Vagina (tissue), 2 donors: Measurements from ENCODE around the gene HTR4. TPM values are rescaled to one million over a fixed set of nuclear protein-coding genes. Genes with fewer than 3 reads are reported as not detected.

Experiments
- DNase-seq, 2 donors: peaks; one replicate each; pipeline ENCODE4 v3.0.0-alpha.2; 2017; ENCODE audit errors: extremely low spot score in 2 of 2
- H3K27ac ChIP-seq: fragments of 200-600 bp; sonication (generic); one replicate; pipeline ENCODE4 v1.5.1; 2019
- H3K27me3 ChIP-seq: fragments of 200-600 bp; sonication (generic); one replicate; pipeline ENCODE4 v1.5.1; 2019
- H3K36me3 ChIP-seq, 2 donors: fragments of 200-600 bp; sonication (generic); one replicate each; pipeline ENCODE4 v1.5.1; 2017 to 2019
- H3K4me1 ChIP-seq: fragments of 200-600 bp; sonication (generic); one replicate; pipeline ENCODE4 v1.5.1; 2019
- H3K4me3 ChIP-seq, 2 donors: fragments of 200-600 bp; sonication (generic); 1 replicate in 1 of 2; 2 replicates in 1 of 2; pipeline ENCODE4 v1.5.1; 2016 to 2019
- H3K9me3 ChIP-seq: fragments of 200-600 bp; sonication (generic); one replicate; pipeline ENCODE4 v1.5.1; 2019
- CTCF ChIP-seq, 3 experiments: fragments of 450-650 bp in 2 of 3; fragments of 200-600 bp in 1 of 3; sonication (generic) in 1 of 3; IDR thresholded peaks; one replicate each; pipeline ENCODE4 v1.5.1; 2017 to 2019; ENCODE audit warnings: antibody characterized with exemption in 3 of 3, mild to moderate bottlenecking in 2 of 3, moderate library complexity in 2 of 3
- POLR2A ChIP-seq, 2 donors: fragments of 450-650 bp; IDR thresholded peaks; one replicate each; pipeline ENCODE4 v1.6.1; 2017; ENCODE audit warnings: antibody characterized with exemption in 2 of 2, mild to moderate bottlenecking in 2 of 2, moderate library complexity in 2 of 2
- POLR2AphosphoS5 ChIP-seq, 2 donors: sonication (generic); formaldehyde crosslinking; IDR thresholded peaks; one replicate each; pipeline ENCODE4 v1.9.0; 2017; ENCODE audit warnings: antibody characterized with exemption in 2 of 2, mild to moderate bottlenecking in 2 of 2, low read depth in 1 of 2; ENCODE audit not compliant: insufficient read depth in 1 of 2
- intact Hi-C: fragments of 100-400 bp; cut with DNase I; formaldehyde crosslinking; loops from one replicate; pipeline ENCODE4 v1.15.1; 2023
- total RNA-seq: library from RNA; depleted of rRNA; stranded (reverse); fragments of >200 nt; gene quantifications from one replicate; pipeline ENCODE4 v1.2.3, GENCODE V29; 2016

The HTR4 gene
- total RNA-seq, 1 donor from 2014 or later = 2.9 TPM

- Histone ChIP-seq H3K4me3 (no peak overlapping the region), H3K4me1 (no peaks in the 10 kb centered on the region), H3K27me3 (no peaks in the 10 kb centered on the region), H3K36me3 (no peaks in the 10 kb centered on the region), H3K9me3 (no peaks in the 10 kb centered on the region), H3K27ac (no peak overlapping the region)
- intact Hi-C loops = no loop called here
- DNase-seq = no peak
- TF ChIP-seq CTCF (IDR thresholded peaks at IDR 0.05) = no peak
Measured at GRCh38 chr5:148507648-148508047, 146.7 kb downstream of the HTR4 start.

- no peak for DNase-seq
- Histone ChIP-seq H3K27ac (no peak overlapping the region), H3K9me3 (no peaks in the 10 kb centered on the region), H3K27me3 (no peaks in the 10 kb centered on the region), H3K36me3 (no peaks in the 10 kb centered on the region), H3K4me1 (no peaks in the 10 kb centered on the region), H3K4me3 (no peak overlapping the region)
- intact Hi-C loops = no loop called here
- TF ChIP-seq POLR2A (IDR thresholded peaks at IDR 0.05) = no peak
- no peak for TF ChIP-seq CTCF (IDR thresholded peaks at IDR 0.05)
- TF ChIP-seq POLR2AphosphoS5 (IDR thresholded peaks at IDR 0.05; ENCODE audit: insufficient read depth in 1 of 2, low read depth in 1 of 2) = no peak
Measured at GRCh38 chr5:148499452-148499851, 154.9 kb downstream of the HTR4 start.

- Histone ChIP-seq H3K4me3 (no peak overlapping the region), H3K27ac (no peak overlapping the region), H3K9me3 (no peaks in the 10 kb centered on the region), H3K27me3 (no peaks in the 10 kb centered on the region), H3K36me3 (no peaks in the 10 kb centered on the region), H3K4me1 (no peaks in the 10 kb centered on the region)
- TF ChIP-seq POLR2A (IDR thresholded peaks at IDR 0.05) (no peak), POLR2AphosphoS5 (IDR thresholded peaks at IDR 0.05; ENCODE audit: insufficient read depth in 1 of 2, low read depth in 1 of 2) (no peak), CTCF (IDR thresholded peaks at IDR 0.05) (no peak)
- DNase-seq = no peak
- intact Hi-C loops = no loop called here
Measured at GRCh38 chr5:148497757-148498156, 156.6 kb downstream of the HTR4 start.

GRCh38 chr5:148492351-148492750, 162.0 kb downstream of the HTR4 start:
- Histone ChIP-seq H3K4me3 (no peak overlapping the region), H3K36me3 (no peaks in the 10 kb centered on the region), H3K9me3 (no peaks in the 10 kb centered on the region), H3K4me1 (no peaks in the 10 kb centered on the region), H3K27ac (no peak overlapping the region), H3K27me3 (no peaks in the 10 kb centered on the region)
- intact Hi-C loops = no loop called here
- no peak for DNase-seq
- no peak for TF ChIP-seq POLR2A (IDR thresholded peaks at IDR 0.05)
- no peak for TF ChIP-seq POLR2AphosphoS5 (IDR thresholded peaks at IDR 0.05; ENCODE audit: insufficient read depth in 1 of 2, low read depth in 1 of 2)
- TF ChIP-seq CTCF (IDR thresholded peaks at IDR 0.05) = no peak

GRCh38 chr5:148491793-148492184, 162.5 kb downstream of the HTR4 start:
- no peak for TF ChIP-seq POLR2A (IDR thresholded peaks at IDR 0.05)
- no peak for TF ChIP-seq CTCF (IDR thresholded peaks at IDR 0.05)
- no peak for TF ChIP-seq POLR2AphosphoS5 (IDR thresholded peaks at IDR 0.05; ENCODE audit: insufficient read depth in 1 of 2, low read depth in 1 of 2)
- Histone ChIP-seq H3K4me3 (no peak overlapping the region), H3K9me3 (no peaks in the 10 kb centered on the region), H3K4me1 (no peaks in the 10 kb centered on the region), H3K36me3 (no peaks in the 10 kb centered on the region), H3K27ac (no peak overlapping the region), H3K27me3 (no peaks in the 10 kb centered on the region)
- intact Hi-C loops = no loop called here
- no peak for DNase-seq
